ENCODE results near the gene PTPRCAP. TPM values are rescaled to one million over a fixed set of nuclear protein-coding genes. Genes with fewer than 3 reads are reported as not detected.

Gene PTPRCAP
- total RNA-seq, 1 experiment from 2014 or later = 1.3 TPM

GRCh38 chr11:67420646-67421429 lies 16.6 kb downstream of the PTPRCAP start:
- peak; percentile 99 for DNase-seq
- H3K27me3 Mint-ChIP-seq (ENCODE audit: unreplicated experiment) = peaks cover 10% of the 10 kb centered on the region
- CTCF ChIA-PET = interaction anchor here (0.6 to 2.4 kb wide), 3 partner anchors 19 to 121 kb away, joined by 3 to 6 read pairs (median 5); partner anchors contain the start of gene PPP1CA

GRCh38 chr11:67420147-67420645 lies 17.3 kb downstream of the PTPRCAP start:
- no peak for TF ChIP-seq CTCF (IDR thresholded peaks at IDR 0.05; ENCODE audit: unreplicated experiment)
- H3K27ac Mint-ChIP-seq (ENCODE audit: unreplicated experiment) = no peak overlapping the region
- H3K4me1 Mint-ChIP-seq (ENCODE audit: low read depth, unreplicated experiment) = peaks cover 26% of the 10 kb centered on the region
- H3K4me3 Mint-ChIP-seq (ENCODE audit: low read depth, unreplicated experiment) = peak overlapping the region; percentile 81
- BruUV-seq (replicated peaks) = TSS peak; percentile 19
- peaks cover 29% of the 10 kb centered on the region for H3K36me3 Mint-ChIP-seq (ENCODE audit: insufficient read depth, unreplicated experiment)
- peaks cover 16% of the 10 kb centered on the region for H3K27me3 Mint-ChIP-seq (ENCODE audit: unreplicated experiment)
- H3K9me3 Mint-ChIP-seq (ENCODE audit: low read depth, unreplicated experiment) = no peaks in the 10 kb centered on the region
- DNase-seq = no peak
- intact Hi-C loops (cut with micrococcal nuclease; ENCODE audit: unreplicated experiment) = loop anchor here (10.0 kb wide), 1 partner anchor 85 kb away; the partner anchor contains the start of genes CDK2AP2 and PITPNM1
- CTCF ChIA-PET = interaction anchor here (0.5 to 2.4 kb wide), 3 partner anchors 18 to 33 kb away, joined by 3 to 6 read pairs (median 4); partner anchors contain the start of genes PPP1CA and RAD9A

More at GRCh38 chr11:67420646-67421429, 16.6 kb downstream of the PTPRCAP start:
- intact Hi-C loops (cut with micrococcal nuclease; ENCODE audit: unreplicated experiment) = loop anchor here (10.0 kb wide), 1 partner anchor 84 kb away; the partner anchor contains the start of genes CDK2AP2 and PITPNM1
- H3K4me3 Mint-ChIP-seq (ENCODE audit: low read depth, unreplicated experiment) = peak overlapping the region; percentile 81
- peaks cover 29% of the 10 kb centered on the region for H3K36me3 Mint-ChIP-seq (ENCODE audit: insufficient read depth, unreplicated experiment)
- no TSS peak for BruUV-seq (replicated peaks)
- H3K4me1 Mint-ChIP-seq (ENCODE audit: low read depth, unreplicated experiment) = peaks cover 26% of the 10 kb centered on the region
- peak overlapping the region; percentile 78 for H3K27ac Mint-ChIP-seq (ENCODE audit: unreplicated experiment)
- no peaks in the 10 kb centered on the region for H3K9me3 Mint-ChIP-seq (ENCODE audit: low read depth, unreplicated experiment)
- no peak for TF ChIP-seq CTCF (IDR thresholded peaks at IDR 0.05; ENCODE audit: unreplicated experiment)

GRCh38 chr11:67419325-67420049 lies 18.0 kb downstream of the PTPRCAP start:
- DNase-seq = no peak
- H3K27ac Mint-ChIP-seq (ENCODE audit: unreplicated experiment) = no peak overlapping the region
- H3K4me3 Mint-ChIP-seq (ENCODE audit: low read depth, unreplicated experiment) = no peak overlapping the region
- no peaks in the 10 kb centered on the region for H3K9me3 Mint-ChIP-seq (ENCODE audit: low read depth, unreplicated experiment)
- BruUV-seq (replicated peaks) = no TSS peak
- peaks cover 23% of the 10 kb centered on the region for H3K27me3 Mint-ChIP-seq (ENCODE audit: unreplicated experiment)
- H3K4me1 Mint-ChIP-seq (ENCODE audit: low read depth, unreplicated experiment) = peaks cover 26% of the 10 kb centered on the region
- H3K36me3 Mint-ChIP-seq (ENCODE audit: insufficient read depth, unreplicated experiment) = peaks cover 29% of the 10 kb centered on the region
- TF ChIP-seq CTCF (IDR thresholded peaks at IDR 0.05; ENCODE audit: unreplicated experiment) = no peak
- intact Hi-C loops (cut with micrococcal nuclease; ENCODE audit: unreplicated experiment) = loop anchor here (10.0 kb wide), 1 partner anchor 85 kb away; the partner anchor contains the start of genes CDK2AP2 and PITPNM1
- CTCF ChIA-PET = interaction anchor here (0.5 to 0.6 kb wide), 2 partner anchors 28 to 42 kb away, joined by 3 to 4 read pairs; partner anchors contain the start of gene RAD9A

Data from Calu3 (cell line).